IMR-90 (cell line): ENCODE measurements around the gene UBALD1. TPM values are rescaled to one million over a fixed set of nuclear protein-coding genes. Genes with fewer than 3 reads are reported as not detected.

Experiments used
- ATAC-seq: fragments of 200-7000 bp; cut with Tn5 transposase; 2 replicates; pipeline ENCODE4 v1.9.1; 2020; ENCODE audit warnings: low read depth, mild to moderate bottlenecking, moderate library complexity
- BruUV-seq: library from RNA; stranded (reverse); fragments of 400-500 nt; replicated peaks from 2 replicates; lab custom pipeline; 2021; lab: Mats Ljungman, UMichigan
- CTCF ChIA-PET: fragments of 300-600 bp; formaldehyde crosslinking; extraction: SDS; loops from one replicate; lab custom pipeline; 2021; ENCODE audit warnings: antibody characterized with exemption; lab: Yijun Ruan, JAX
- POLR2A ChIA-PET: fragments of 300-600 bp; sonication (Branson Sonifier 250); formaldehyde crosslinking; loops from one replicate; lab custom pipeline; 2022; ENCODE audit warnings: antibody characterized with exemption; ENCODE audit not compliant: unreplicated experiment; lab: Charles Lee
- DNase-seq: peaks from one replicate; pipeline ENCODE4 v3.0.0; 2013
- H2AFZ ChIP-seq: replicated peaks from 2 replicates; pipeline ENCODE3; 2013; ENCODE audit warnings: low read length, mild to moderate bottlenecking; ENCODE audit not compliant: poor library complexity
- H2AK5ac ChIP-seq: 2 replicates; pipeline ENCODE4 v1.6.1; 2013; ENCODE audit warnings: low read depth, low read length, inconsistent platforms
- H2AK9ac ChIP-seq: replicated peaks from 2 replicates; pipeline ENCODE3; 2013; ENCODE audit warnings: mild to moderate bottlenecking, low read depth, low read length, moderate library complexity; ENCODE audit not compliant: poor library complexity
- H2BK120ac ChIP-seq: 2 replicates; pipeline ENCODE4 v1.6.1; 2013; ENCODE audit warnings: low read depth, low read length, inconsistent platforms
- H2BK15ac ChIP-seq: 3 replicates; pipeline ENCODE4 v1.6.1; 2013; ENCODE audit warnings: low read depth, low read length, inconsistent platforms
- H2BK20ac ChIP-seq: 2 replicates; pipeline ENCODE4 v1.6.1; 2013; ENCODE audit warnings: low read depth, mild to moderate bottlenecking, inconsistent platforms, low read length, moderate library complexity
- H2BK5ac ChIP-seq: 2 replicates; pipeline ENCODE4 v1.6.1; 2013; ENCODE audit warnings: mild to moderate bottlenecking, low read depth, low read length, inconsistent platforms; ENCODE audit not compliant: poor library complexity, severe bottlenecking
- H3K14ac ChIP-seq: replicated peaks from 2 replicates; pipeline ENCODE4 v1.6.1; 2013; ENCODE audit warnings: low read depth, low read length, inconsistent platforms
- H3K18ac ChIP-seq: 2 replicates; pipeline ENCODE4 v1.6.1; 2013; ENCODE audit warnings: low read depth, low read length, control low read depth
- H3K23ac ChIP-seq: 2 replicates; pipeline ENCODE4 v1.6.1; 2013; ENCODE audit warnings: low read depth, low read length, inconsistent platforms
- H3K27ac ChIP-seq: 2 replicates; pipeline ENCODE4 v1.5.1; 2013; ENCODE audit warnings: mild to moderate bottlenecking, control low read depth, low read length; ENCODE audit not compliant: insufficient read depth
- H3K27me3 ChIP-seq: 2 replicates; pipeline ENCODE4 v1.6.1; 2013; ENCODE audit warnings: low read length; ENCODE audit not compliant: control insufficient read depth, insufficient read depth
- H3K36me3 ChIP-seq: 2 replicates; pipeline ENCODE4 v1.6.1; 2013; ENCODE audit warnings: low read length, mixed read lengths; ENCODE audit not compliant: control insufficient read depth, insufficient read depth
- H3K4ac ChIP-seq: 2 replicates; pipeline ENCODE4 v1.6.1; 2013; ENCODE audit warnings: low read depth, low read length, inconsistent platforms
- H3K4me1 ChIP-seq: 2 replicates; pipeline ENCODE4 v1.6.1; 2013; ENCODE audit warnings: low read length, mixed read lengths; ENCODE audit not compliant: control insufficient read depth, insufficient read depth
- H3K4me2 ChIP-seq: 2 replicates; pipeline ENCODE4 v1.6.1; 2013; ENCODE audit warnings: low read depth, mild to moderate bottlenecking, control low read depth, low read length, moderate library complexity
- H3K4me3 ChIP-seq: 2 replicates; pipeline ENCODE4 v1.5.1; 2013; ENCODE audit warnings: low read depth, mild to moderate bottlenecking, control low read depth, low read length, moderate library complexity; ENCODE audit not compliant: insufficient read depth
- H3K56ac ChIP-seq: 2 replicates; pipeline ENCODE4 v1.6.1; 2013; ENCODE audit warnings: low read length, inconsistent platforms; ENCODE audit not compliant: insufficient read depth; ENCODE audit errors: extremely low read depth
- H3K79me1 ChIP-seq, 2 experiments: 2 replicates each; pipeline ENCODE4 v1.6.1; 2013; ENCODE audit warnings: low read length in 2 of 2, inconsistent platforms in 1 of 2, low read depth in 1 of 2
- H3K9ac ChIP-seq: 2 replicates; pipeline ENCODE4 v1.6.1; 2013; ENCODE audit warnings: low read depth, low read length, control low read depth
- H3K9me1 ChIP-seq: 2 replicates; pipeline ENCODE4 v1.6.1; 2013; ENCODE audit warnings: low read length, inconsistent platforms; ENCODE audit not compliant: insufficient read depth
- H3K9me3 ChIP-seq: 2 replicates; pipeline ENCODE4 v1.6.1; 2013; ENCODE audit warnings: low read length; ENCODE audit not compliant: control insufficient read depth, insufficient read depth
- H4K20me1 ChIP-seq: 2 replicates; pipeline ENCODE4 v1.6.1; 2013; ENCODE audit warnings: low read length, inconsistent platforms; ENCODE audit not compliant: insufficient read depth
- H4K5ac ChIP-seq: 2 replicates; pipeline ENCODE4 v1.6.1; 2013; ENCODE audit warnings: mild to moderate bottlenecking, low read depth, low read length, control low read depth
- H4K8ac ChIP-seq, 2 experiments: 2 replicates each; pipeline ENCODE4 v1.6.1; 2013; ENCODE audit warnings: low read depth in 2 of 2, low read length in 2 of 2, control low read depth in 1 of 2, inconsistent platforms in 1 of 2
- H4K91ac ChIP-seq: 2 replicates; pipeline ENCODE4 v1.6.1; 2013; ENCODE audit warnings: low read depth, low read length, inconsistent platforms; ENCODE audit not compliant: insufficient read depth
- BHLHE40 ChIP-seq: fragments of 150-350 bp; IDR thresholded peaks from 2 replicates; pipeline ENCODE4 v1.6.1; 2016; ENCODE audit warnings: mild to moderate bottlenecking, low read depth, low read length
- CEBPB ChIP-seq: IDR thresholded peaks from 2 replicates; pipeline ENCODE4 v1.6.1; 2012; ENCODE audit warnings: low read depth, low read length, improper control_type of control experiment
- ELK1 ChIP-seq: fragments of 150-350 bp; IDR thresholded peaks from 2 replicates; pipeline ENCODE4 v1.6.1; 2016; ENCODE audit warnings: low read depth, mild to moderate bottlenecking, low read length, moderate library complexity, borderline replicate concordance
- FOS ChIP-seq: fragments of 150-350 bp; IDR thresholded peaks from 2 replicates; pipeline ENCODE4 v1.6.1; 2016; ENCODE audit warnings: low read depth, low read length
- MAZ ChIP-seq: IDR thresholded peaks from 2 replicates; pipeline ENCODE4 v1.6.1; 2012; ENCODE audit warnings: low read depth, mild to moderate bottlenecking, low read length, improper control_type of control experiment, moderate library complexity, borderline replicate concordance
- MXI1 ChIP-seq: IDR thresholded peaks from 2 replicates; pipeline ENCODE4 v1.6.1; 2012; ENCODE audit warnings: low read depth, mild to moderate bottlenecking, low read length, moderate library complexity, borderline replicate concordance
- RAD21 ChIP-seq: IDR thresholded peaks from 2 replicates; pipeline ENCODE4 v1.6.1; 2012; ENCODE audit warnings: low read length, improper control_type of control experiment
- RFX5 ChIP-seq: IDR thresholded peaks from 2 replicates; pipeline ENCODE4 v1.8.0; 2012; ENCODE audit warnings: low read depth, mild to moderate bottlenecking, low read length, moderate library complexity
- WGBS, 2 experiments: methylation state at CpG; one replicate each; pipeline versions ENCODE4 v1.1.5 to v1.1.7; 2013; ENCODE audit warnings: missing lambda C conversion rate in 2 of 2; ENCODE audit not compliant: insufficient read length in 1 of 2; ENCODE audit errors: extremely low coverage in 2 of 2; 5-methylcytosine and 5-hydroxymethylcytosine counted together
- dilution Hi-C: fragments of 300-500 bp; cut with HindIII; formaldehyde crosslinking; loops from one replicate; pipeline ENCODE4 v1.14.3; 2018; ENCODE audit warnings: low sequenced_read_pairs; ENCODE audit not compliant: unreplicated experiment
- in situ Hi-C: fragments of 300-500 bp; cut with MboI; formaldehyde crosslinking; loops from 3 replicates; pipeline ENCODE4 v1.14.3; 2019; ENCODE audit warnings: low sequenced_read_pairs, inconsistent platforms, mixed read lengths
- intact Hi-C: fragments of 100-400 bp; cut with micrococcal nuclease; formaldehyde crosslinking; loops from 2 replicates; pipeline ENCODE4 v1.10.0; 2022
- polyA plus RNA-seq, 3 experiments: library from polyadenylated mRNA; depleted of rRNA; stranded (reverse); fragments of >200 nt; gene quantifications; 2 replicates each; pipeline ENCODE4 v1.2.3, GENCODE V29; 2012; ENCODE audit warnings: low replicate concordance in 1 of 3
- total RNA-seq: library from RNA; depleted of rRNA; stranded (reverse); fragments of >200 nt; gene quantifications from 2 replicates; pipeline ENCODE4 v1.2.3, GENCODE V29; 2012

The UBALD1 gene
- total and polyA plus RNA-seq, 2 of the 4 experiments (the other 2 are of a cell fraction): 1.3 to 14.5 TPM

DNA sequence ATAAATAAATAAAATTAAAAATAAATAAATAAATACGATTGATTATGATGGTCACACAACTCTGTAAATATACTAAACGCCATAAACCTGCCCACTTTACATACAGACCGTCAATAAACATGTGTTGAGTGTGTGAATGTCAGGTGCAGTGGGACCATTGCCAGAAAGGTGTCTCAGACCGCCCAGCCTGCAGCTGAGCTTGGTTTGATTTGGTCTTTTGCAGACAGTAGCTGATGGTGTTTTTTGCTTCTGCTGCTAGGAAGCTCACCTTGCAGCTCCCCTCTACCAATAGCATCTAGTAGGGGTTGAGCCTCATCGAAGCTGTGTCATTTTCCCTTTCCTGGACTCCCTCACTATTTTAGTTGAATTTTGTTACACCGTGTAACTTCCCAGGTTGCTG lies 23.5 kb downstream of the UBALD1 start:
- H3K56ac ChIP-seq: no peak overlapping the region
- intact Hi-C loops (no loop called here), in situ Hi-C loops (no loop called here), dilution Hi-C loops (no loop called here)
- no peaks in the 10 kb centered on the region for H3K36me3 ChIP-seq
- no peak overlapping the region for H2AK5ac ChIP-seq
- H2BK120ac ChIP-seq: no peak overlapping the region
- H3K27me3 ChIP-seq: peaks cover 51% of the 10 kb centered on the region
- no peak overlapping the region for H3K4ac ChIP-seq
- H3K23ac ChIP-seq: no peak overlapping the region
- TF ChIP-seq FOS (no peak), CEBPB (no peak), ELK1 (no peak), BHLHE40 (no peak), MAZ (no peak), RFX5 (no peak), RAD21 (no peak), MXI1 (no peak)
- no peak overlapping the region for H3K14ac ChIP-seq
- no peak overlapping the region for H4K91ac ChIP-seq
- CTCF ChIA-PET: no interaction called here
- H2AFZ ChIP-seq: no peak overlapping the region
- POLR2A ChIA-PET: no interaction called here
- no peak overlapping the region for H3K9ac ChIP-seq
- no TSS peak for BruUV-seq
- H2BK15ac ChIP-seq: no peak overlapping the region
- no peak overlapping the region for H3K18ac ChIP-seq
- H3K4me2 ChIP-seq: no peak overlapping the region
- no CpG with 5 or more reads among the region's 6 CpGs for WGBS, 2 experiments
- no peaks in the 10 kb centered on the region for H3K79me1 ChIP-seq
- H2AK9ac ChIP-seq: no peak overlapping the region
- no peak overlapping the region for H3K4me3 ChIP-seq
- H4K5ac ChIP-seq: no peak overlapping the region
- no peak overlapping the region for H2BK20ac ChIP-seq
- DNase-seq: no peak
- peaks cover 14% of the 10 kb centered on the region for H3K9me3 ChIP-seq
- no peak overlapping the region for H2BK5ac ChIP-seq
- no peaks in the 10 kb centered on the region for H3K4me1 ChIP-seq
- no peaks in the 10 kb centered on the region for H4K20me1 ChIP-seq
- no peaks in the 10 kb centered on the region for H3K9me1 ChIP-seq
- H3K27ac ChIP-seq: no peak overlapping the region
- H4K8ac ChIP-seq: no peak overlapping the region
- ATAC-seq: no peak
